ENCODE measurements around the gene KIF14. TPM values are rescaled to one million over a fixed set of nuclear protein-coding genes. Genes with fewer than 3 reads are reported as not detected.
"Not testable (repeated sequence)": the region's sequence is repeated elsewhere in the genome, so short reads cannot be mapped to it uniquely, and the experiment has no call there.

KIF14 gene
- total RNA-seq, 4 donors from 2014 or later: 0.03 to 0.19 (median 0.07) TPM

DNA sequence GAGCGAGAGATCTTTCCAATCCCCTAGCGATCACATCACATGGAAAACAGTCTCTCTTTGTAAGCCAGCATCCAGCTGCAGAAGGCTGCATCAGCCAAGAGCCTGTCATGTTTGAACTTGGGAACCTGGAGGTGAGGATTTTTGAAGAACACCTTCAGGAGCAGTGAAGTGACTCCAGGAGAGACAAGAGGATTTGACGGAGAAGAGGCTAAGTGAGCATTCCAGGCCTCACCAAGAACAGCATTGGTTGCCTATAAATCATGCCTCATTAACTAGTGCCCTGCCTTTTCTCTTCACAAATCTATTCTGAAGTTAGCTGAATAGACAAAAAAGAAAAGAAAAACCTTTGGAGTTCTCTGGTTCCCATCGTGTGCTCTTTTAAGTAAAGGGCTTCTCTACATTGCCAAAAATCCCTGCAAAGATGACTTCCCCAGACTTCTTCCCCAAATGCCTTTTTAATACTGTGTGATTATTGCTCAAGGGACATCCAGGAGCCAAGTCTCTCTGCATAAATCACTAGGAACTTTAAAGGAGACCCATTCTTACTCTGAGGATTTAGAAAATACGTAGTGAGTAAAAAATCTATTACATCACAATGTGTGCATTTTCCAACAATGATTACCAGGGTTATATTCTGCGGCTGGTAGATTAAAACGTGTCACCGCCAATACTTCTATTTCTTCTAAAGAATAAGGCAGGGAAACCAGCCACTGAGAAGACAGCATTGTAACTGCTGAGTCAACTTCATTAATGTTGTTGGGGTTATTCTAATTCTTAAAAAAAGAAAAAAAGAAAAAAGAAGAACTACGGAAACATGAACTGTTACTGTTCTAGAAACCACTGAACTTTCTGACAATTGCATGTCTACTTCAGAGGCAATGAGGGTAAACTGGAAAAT is 95.2 kb downstream of the KIF14 start:
- Histone ChIP-seq H3K9me3 (no peaks in the 10 kb centered on the region), H3K36me3 (no peaks in the 10 kb centered on the region), H3K27me3 (no peaks in the 10 kb centered on the region), H3K4me1 (no peaks in the 10 kb centered on the region), H3K27ac (no peak overlapping the region), H3K4me3 (no peak overlapping the region)
- no peak for TF ChIP-seq POLR2A (IDR thresholded peaks at IDR 0.05)
- TF ChIP-seq, protein P1, sequence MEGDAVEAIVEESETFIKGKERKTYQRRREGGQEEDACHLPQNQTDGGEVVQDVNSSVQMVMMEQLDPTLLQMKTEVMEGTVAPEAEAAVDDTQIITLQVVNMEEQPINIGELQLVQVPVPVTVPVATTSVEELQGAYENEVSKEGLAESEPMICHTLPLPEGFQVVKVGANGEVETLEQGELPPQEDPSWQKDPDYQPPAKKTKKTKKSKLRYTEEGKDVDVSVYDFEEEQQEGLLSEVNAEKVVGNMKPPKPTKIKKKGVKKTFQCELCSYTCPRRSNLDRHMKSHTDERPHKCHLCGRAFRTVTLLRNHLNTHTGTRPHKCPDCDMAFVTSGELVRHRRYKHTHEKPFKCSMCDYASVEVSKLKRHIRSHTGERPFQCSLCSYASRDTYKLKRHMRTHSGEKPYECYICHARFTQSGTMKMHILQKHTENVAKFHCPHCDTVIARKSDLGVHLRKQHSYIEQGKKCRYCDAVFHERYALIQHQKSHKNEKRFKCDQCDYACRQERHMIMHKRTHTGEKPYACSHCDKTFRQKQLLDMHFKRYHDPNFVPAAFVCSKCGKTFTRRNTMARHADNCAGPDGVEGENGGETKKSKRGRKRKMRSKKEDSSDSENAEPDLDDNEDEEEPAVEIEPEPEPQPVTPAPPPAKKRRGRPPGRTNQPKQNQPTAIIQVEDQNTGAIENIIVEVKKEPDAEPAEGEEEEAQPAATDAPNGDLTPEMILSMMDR (IDR thresholded peaks at IDR 0.05 in 4 of 5, conservative IDR thresholded peaks at IDR 0.05 in 1 of 5): no peak
- intact Hi-C loops (cut with DNase I; ENCODE audit: low total_unique reads): no loop called here
- DNase-seq (no peak), ATAC-seq (no peak)
- in situ Hi-C loops (cut with MboI; ENCODE audit: low sequenced_read_pairs in 4 of 4): no loop called here

DNA sequence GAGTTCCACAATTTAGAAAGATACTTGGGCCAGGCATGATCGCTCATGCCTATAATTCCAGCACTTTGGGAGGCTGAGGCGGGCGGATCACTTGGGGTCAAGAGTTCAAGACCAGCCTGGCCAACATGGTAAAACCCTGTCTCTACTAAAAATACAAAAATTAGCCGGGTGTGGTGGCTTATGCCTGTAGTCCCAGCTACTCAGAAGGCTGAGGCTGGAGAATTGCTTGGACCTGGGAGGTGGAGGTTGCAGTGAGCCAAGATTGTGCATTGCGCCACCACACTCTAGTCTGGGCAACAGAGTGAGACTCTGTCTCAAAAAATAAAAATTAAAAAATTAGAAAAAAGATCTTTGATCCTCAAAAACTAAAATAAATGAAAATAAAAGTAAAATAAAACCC is 96.0 kb downstream of the KIF14 start:
- H3K27ac ChIP-seq; H3K9me3 ChIP-seq; DNase-seq; H3K27me3 ChIP-seq; intact Hi-C loops (cut with DNase I; ENCODE audit: low total_unique reads); H3K4me1 ChIP-seq; H3K36me3 ChIP-seq; ATAC-seq; H3K4me3 ChIP-seq: not testable (repeated sequence)
- in situ Hi-C loops (cut with MboI; ENCODE audit: low sequenced_read_pairs in 4 of 4): loop anchor here in 1 of 4 donors (25.0 kb wide), 1 partner anchor 1762 kb away; no protein-coding TSS in a partner anchor

DNA sequence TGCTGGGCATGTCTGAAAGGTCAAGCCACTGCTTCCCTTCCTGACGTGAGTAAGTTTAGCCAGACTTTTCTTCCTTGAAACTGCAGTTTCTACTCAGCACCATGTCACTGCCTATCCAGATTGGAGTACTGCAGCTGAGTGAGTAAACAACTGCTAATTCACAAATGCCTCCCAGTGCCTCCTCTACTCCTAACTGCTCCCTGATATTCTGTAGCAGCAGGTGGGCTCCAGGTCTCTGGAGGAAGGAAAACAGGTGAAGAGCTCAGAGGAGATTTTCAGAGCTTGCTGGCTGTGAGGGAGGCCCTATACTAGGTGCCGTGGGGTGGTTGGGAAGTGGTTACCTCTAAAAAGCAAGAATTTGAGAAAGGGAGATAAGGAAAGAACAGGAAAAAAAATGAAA is 96.5 kb downstream of the KIF14 start:
- intact Hi-C loops (cut with DNase I; ENCODE audit: low total_unique reads): no loop called here
- no peak for TF ChIP-seq POLR2A (IDR thresholded peaks at IDR 0.05)
- TF ChIP-seq, protein P1 (IDR thresholded peaks at IDR 0.05 in 4 of 5, conservative IDR thresholded peaks at IDR 0.05 in 1 of 5): no peak
- H3K27me3 ChIP-seq: no peaks in the 10 kb centered on the region
- no peak overlapping the region for H3K27ac ChIP-seq
- no peak overlapping the region for H3K4me3 ChIP-seq
- ATAC-seq (no peak), DNase-seq (no peak)
- H3K9me3 ChIP-seq: no peaks in the 10 kb centered on the region
- H3K36me3 ChIP-seq: no peaks in the 10 kb centered on the region
- in situ Hi-C loops (cut with MboI; ENCODE audit: low sequenced_read_pairs in 4 of 4): loop anchor here in 1 of 4 donors (25.0 kb wide), 1 partner anchor 1762 kb away; no protein-coding TSS in a partner anchor
- H3K4me1 ChIP-seq: no peaks in the 10 kb centered on the region

DNA sequence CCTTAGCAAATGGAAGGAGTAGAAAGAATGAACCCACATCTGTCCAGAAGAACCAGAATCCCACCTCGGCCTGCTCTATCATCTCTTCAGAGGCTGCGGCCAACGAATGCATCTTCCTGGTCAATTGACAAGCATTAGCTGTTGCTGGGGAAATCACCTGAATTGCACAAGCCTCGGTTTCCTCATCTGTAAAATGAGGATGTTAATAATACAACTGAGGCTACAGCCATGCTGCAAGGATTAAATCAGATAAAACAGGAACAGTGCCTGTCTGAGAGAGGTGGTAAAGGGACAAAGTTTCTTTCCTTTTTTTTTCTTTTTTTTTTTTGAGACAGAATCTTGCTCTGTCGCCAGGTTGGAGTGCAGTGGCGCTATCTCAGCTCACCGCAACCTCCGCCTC is 99.8 kb downstream of the KIF14 start:
- H3K4me1 ChIP-seq: no peaks in the 10 kb centered on the region
- no peaks in the 10 kb centered on the region for H3K27me3 ChIP-seq
- ATAC-seq (no peak), DNase-seq (no peak)
- TF ChIP-seq, protein P1 (IDR thresholded peaks at IDR 0.05 in 4 of 5, conservative IDR thresholded peaks at IDR 0.05 in 1 of 5): no peak
- no peak for TF ChIP-seq POLR2A (IDR thresholded peaks at IDR 0.05)
- no peaks in the 10 kb centered on the region for H3K36me3 ChIP-seq
- H3K4me3 ChIP-seq: no peak overlapping the region
- in situ Hi-C loops (cut with MboI; ENCODE audit: low sequenced_read_pairs in 4 of 4) (loop anchor here in 1 of 4 donors (25.0 kb wide), 1 partner anchor 1758 kb away; no protein-coding TSS in a partner anchor), intact Hi-C loops (cut with DNase I; ENCODE audit: low total_unique reads) (no loop called here)
- no peak overlapping the region for H3K27ac ChIP-seq
- no peaks in the 10 kb centered on the region for H3K9me3 ChIP-seq

DNA sequence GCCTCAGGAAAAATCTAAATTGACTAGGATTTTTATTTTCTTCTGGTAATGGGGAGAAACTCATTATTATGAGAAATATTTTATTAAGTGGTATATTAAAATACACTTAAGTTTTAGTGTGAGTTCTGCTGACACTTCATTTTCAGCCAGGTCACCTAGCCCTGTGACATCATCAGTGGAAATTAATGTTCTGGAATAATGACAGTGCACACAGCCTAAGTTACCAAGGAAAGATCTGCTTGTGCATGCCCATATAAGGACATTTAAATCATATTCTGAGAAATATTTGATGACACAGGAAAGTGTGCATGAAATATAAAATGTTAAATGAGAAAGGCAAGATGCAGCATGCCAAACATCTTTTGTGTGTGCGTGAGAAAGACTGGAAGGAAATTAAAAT is 102.0 kb downstream of the KIF14 start:
- DNase-seq (no peak), ATAC-seq (no peak)
- intact Hi-C loops (cut with DNase I; ENCODE audit: low total_unique reads) (loop anchor here (10.0 kb wide), 1 partner anchor 834 kb away; no protein-coding TSS in a partner anchor), in situ Hi-C loops (cut with MboI; ENCODE audit: low sequenced_read_pairs in 4 of 4) (loop anchor here in 1 of 4 donors (10.0 to 25.0 kb wide), 2 partner anchors 834 to 1756 kb away; no protein-coding TSS in a partner anchor)
- H3K4me3 ChIP-seq: no peak overlapping the region
- TF ChIP-seq POLR2A (IDR thresholded peaks at IDR 0.05): no peak
- TF ChIP-seq, protein P1 (IDR thresholded peaks at IDR 0.05 in 4 of 5, conservative IDR thresholded peaks at IDR 0.05 in 1 of 5): no peak
- H3K27me3 ChIP-seq: no peaks in the 10 kb centered on the region
- H3K4me1 ChIP-seq: no peaks in the 10 kb centered on the region
- no peaks in the 10 kb centered on the region for H3K9me3 ChIP-seq
- no peaks in the 10 kb centered on the region for H3K36me3 ChIP-seq
- no peak overlapping the region for H3K27ac ChIP-seq
